Hindlimb muscle (tissue), 1 donor: Measurements from ENCODE around the gene HSPA1L. TPM values are rescaled to one million over a fixed set of nuclear protein-coding genes. Genes with fewer than 3 reads are reported as not detected.
"Not testable (repeated sequence)": the region's sequence is repeated elsewhere in the genome, so short reads cannot be mapped to it uniquely, and the experiment has no call there.

ENCODE experiments used
- DNase-seq: peaks from one replicate; pipeline ENCODE4 v3.0.0-alpha.2; 2013
- polyA plus RNA-seq: library from polyadenylated mRNA; unstranded; fragments of 120-200 nt; gene quantifications from one replicate; pipeline ENCODE4 v1.2.1, GENCODE V29; 2013; ENCODE audit not compliant: insufficient read length

Gene HSPA1L
- polyA plus RNA-seq, 1 donor: 3.7 TPM

DNA sequence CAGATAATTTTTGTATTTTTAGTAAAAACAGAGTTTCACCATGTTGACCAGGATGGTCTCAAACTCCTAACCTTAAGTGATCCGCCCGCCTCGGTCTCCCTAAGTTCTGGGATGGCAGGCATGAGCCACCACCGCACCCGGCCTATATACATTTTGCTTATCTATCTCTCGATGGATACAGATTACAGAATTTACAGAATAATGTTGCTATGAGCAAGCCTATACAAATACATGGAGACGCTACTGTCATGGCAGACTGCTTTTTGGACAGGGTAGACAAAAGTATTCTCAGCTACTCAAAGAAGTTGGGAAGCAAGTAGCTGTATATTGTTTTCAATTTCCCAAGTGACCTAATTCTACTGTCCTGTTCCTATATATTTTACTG is 1.6 kb downstream of the HSPA1L start:
- DNase-seq: no peak

GRCh38 chr6:31811645-31812044 is 3.4 kb downstream of the HSPA1L start:
- no peak for DNase-seq

DNA sequence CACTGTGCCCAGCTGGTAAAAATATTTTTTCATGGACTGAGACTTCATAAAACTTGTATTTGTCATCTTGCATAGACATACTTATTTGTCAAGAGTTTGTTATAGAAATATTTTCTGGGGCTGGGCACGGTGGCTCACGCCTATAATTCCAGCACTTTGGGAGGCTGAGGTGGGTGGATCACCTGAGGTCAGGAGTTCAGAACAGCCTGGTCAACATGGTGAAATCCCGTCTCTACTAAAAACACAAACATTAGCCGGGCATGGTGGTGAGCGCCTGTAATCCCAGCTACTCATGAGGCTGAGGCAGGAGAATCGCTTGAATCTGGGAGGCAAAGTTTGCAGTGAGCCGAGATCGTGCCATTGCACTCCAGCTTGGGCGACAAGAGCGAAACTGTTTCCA is 6.5 kb downstream of the HSPA1L start:
- not testable (repeated sequence) for DNase-seq

- DNase-seq: peak; percentile 97
Observed at GRCh38 chr6:31806470-31807272, 8.4 kb downstream of the HSPA1L start, which contains the start of gene LSM2. LSM2 (minus strand) TSS chr6:31806966; CDS start chr6:31806757, 209 bp downstream.

DNA sequence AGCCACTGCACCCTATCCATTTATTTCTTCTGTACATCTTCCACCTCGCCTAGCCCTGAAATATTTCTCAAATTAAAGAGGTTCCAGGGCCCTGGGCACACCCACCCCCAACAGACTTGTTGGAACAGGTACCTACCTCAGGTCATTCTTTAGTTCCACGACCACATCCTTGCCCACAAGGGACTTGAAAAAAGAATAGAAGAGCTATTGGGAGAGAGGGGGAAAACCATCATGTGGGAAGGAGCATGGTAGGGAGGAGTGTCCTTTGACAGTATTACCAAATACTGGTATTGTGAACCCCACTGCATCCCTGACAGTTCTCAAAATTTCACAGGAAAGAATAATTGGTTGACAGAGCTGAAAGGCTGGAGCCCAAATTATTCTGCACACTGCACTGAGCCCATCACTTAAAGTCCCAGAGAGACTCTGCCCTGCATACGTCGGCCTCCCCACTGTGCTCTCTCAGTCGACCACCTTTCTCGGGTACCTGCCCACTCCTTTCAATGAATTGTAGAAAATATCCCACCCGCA is 9.1 kb downstream of the HSPA1L start:
- no peak for DNase-seq

- not testable (repeated sequence) for DNase-seq
Observed at GRCh38 chr6:31801031-31801927, 13.8 kb downstream of the HSPA1L start.

GRCh38 chr6:31799781-31800180 is 15.3 kb downstream of the HSPA1L start:
- peak; percentile 34 for DNase-seq

DNA sequence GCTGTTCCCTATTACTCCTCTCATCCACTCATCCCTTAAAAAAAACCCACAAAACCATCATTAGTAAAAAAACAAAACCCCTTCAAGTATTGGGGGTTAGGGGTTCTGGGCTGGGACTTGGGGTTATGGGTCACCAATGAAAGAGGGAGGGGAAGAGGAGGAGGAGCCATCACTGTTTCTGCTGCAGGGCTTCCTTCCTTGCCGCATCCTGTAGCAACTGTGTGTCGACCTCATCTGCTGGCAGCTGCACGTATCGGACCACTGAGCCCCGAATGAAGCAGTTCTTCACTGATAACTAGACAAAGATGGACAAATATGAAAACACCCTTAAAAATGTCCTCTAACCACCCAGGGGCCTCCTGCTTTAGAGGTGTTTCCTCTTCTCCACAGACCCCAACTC is 17.5 kb downstream of the HSPA1L start:
- DNase-seq: no peak

DNA sequence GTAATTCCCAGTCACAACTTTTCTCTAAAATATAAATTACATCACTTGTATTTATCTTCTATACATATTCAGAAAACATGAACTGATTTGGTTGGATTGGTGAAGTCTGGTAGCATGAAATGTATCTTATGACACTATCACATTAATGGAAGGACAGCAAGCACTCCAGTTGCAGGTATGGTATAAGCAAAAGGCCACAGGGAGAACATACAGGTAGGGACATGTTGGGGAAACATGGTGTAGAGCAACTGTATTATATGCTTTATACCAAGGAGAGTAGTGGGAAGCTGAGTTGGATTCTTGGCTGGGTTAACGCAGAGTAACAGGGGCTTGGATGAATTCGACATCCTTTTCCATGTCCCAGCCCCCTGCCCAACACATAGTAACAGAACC is 18.1 kb downstream of the HSPA1L start:
- no peak for DNase-seq

DNA sequence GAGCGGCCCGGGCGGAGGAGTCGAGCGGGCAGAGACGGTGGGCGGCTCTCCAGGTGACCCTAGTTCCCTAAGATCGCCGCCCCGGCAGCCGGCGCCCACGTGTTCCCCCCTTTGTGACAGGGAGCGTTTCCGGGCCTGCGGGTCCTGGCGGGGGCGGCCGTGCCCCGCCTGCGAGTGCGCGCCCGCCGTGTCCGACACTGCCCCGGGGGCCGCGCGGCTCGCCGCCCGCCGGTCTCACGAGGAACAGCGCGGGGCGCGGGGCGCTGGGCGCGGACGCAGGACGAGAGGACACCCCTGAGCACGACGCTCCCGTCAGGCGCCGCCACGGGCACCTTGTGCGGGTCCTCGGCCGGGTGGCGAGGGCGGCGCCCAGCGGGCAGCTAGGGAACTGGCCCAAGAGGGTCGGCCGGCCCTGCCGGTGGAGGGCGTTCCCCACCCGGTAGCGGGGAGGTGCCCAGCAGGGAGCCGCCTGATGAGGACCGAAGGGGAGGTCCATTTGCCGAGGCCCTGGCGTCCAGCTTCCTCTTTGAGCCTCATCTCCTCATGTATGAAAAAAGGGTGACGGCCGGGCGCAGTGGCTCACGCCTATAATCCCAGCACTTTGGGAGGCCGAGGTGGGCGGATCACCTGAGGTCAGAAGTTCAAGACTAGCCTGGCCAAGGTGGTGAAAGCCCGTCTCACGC is 19.3 kb downstream of the HSPA1L start, which contains the start of gene VARS1:
Gene VARS1 (minus strand): TSS at position 137 of the 683 bp plus-strand sequence. CDS start 535 bp downstream, outside the sequence.
- peak; percentile 89 for DNase-seq

GRCh38 chr6:31794866-31795615 is 20.0 kb downstream of the HSPA1L start:
- DNase-seq: no peak

GRCh38 chr6:31794294-31794865 is 20.7 kb downstream of the HSPA1L start:
- no peak for DNase-seq

DNA sequence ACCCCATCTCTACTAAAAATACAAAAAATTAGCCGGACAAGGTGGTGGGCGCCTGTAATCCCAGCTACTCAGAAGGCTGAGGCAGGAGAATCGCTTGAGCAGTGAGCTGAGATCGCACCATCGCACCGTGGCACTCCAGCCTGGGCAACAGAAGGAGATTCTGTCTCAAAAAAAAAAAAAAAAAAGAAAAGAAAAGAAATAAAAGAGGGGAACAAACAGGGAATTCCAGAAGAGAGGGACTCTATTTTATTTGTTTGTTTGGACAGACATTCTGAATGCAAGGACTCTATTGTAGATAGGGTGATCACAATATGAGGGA is 21.2 kb downstream of the HSPA1L start:
- DNase-seq: not testable (repeated sequence)

DNA sequence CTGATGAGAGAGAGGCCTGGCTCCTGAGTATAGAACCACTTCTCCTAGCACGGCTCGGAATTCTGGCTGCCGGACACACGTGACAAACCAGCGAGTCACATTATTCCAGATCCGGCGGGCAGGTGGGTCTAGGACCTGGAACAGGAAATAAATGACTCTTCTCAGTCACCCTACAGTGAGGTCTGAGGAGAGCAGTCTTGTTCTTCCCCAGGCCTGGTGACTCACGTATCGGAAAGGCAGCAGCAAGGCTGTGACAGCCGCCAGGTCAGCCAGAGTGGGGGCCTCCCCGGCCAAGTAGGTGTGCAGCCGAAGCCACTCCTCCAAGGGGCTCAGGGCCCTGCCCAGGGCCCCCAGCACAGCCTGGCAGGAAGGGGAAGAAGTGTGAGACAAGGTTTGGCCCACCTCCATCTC is 22.3 kb downstream of the HSPA1L start:
- no peak for DNase-seq

GRCh38 chr6:31792090-31792374 is 23.1 kb downstream of the HSPA1L start:
- DNase-seq: no peak

- no peak for DNase-seq
Observed at GRCh38 chr6:31791324-31792089, 23.6 kb downstream of the HSPA1L start.

DNA sequence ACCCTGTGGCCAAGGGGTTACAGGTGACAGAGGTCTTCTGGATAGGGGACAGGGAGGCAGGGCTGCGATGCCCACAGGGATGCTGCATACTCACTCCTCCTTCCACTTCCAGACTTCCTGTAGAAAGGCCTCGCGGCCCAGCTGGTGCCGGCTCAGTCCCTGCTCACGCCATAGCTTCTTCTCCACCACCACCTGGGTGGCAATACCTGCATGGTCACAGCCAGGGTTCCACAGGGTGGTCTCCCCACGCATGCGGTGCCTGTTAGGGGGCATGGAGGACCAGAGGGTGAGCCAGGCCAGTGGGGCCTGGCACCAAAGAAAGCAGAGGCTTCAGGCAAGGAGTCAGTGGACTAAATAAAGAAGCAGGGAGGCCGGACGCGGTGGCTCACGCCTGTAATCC is 29.6 kb downstream of the HSPA1L start:
- DNase-seq: no peak

- no peak for DNase-seq
Observed at GRCh38 chr6:31784098-31784925, 30.8 kb downstream of the HSPA1L start.

DNA sequence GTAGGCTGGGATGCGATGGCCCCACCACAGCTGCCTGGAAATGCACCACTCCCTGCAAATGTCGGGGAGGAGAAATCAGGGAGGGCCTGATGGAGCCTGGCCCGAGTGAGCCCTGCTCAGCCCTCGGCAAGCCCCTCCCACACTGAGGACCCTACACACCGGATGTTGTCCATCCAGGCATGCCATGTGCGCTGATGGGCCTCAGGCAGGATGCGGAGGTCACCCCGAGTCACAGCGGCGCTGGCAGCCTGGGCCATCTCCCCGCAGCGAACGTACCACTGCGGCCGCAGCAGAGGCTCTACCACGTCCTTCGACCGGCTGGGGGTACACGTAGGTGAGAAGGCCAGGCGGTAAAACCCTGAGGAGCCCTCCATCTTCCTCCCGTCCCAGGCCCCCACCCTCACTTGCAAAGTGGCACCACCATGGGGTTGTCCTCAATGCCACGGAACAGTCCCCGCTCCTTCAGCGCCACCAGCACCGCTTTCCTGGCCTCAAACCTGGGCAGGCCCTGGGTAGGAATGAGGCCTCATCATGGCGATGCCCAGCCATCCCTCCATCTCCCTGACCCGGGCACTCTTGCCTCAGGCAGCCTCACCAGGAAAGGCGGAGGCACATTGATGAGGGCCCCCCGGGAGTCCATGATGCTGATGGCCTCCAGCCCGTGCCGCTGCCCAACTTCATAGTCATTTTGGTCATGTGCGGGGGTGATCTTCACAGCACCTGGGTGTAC is 32.8 kb downstream of the HSPA1L start:
- DNase-seq: no peak
